SK-N-SH treated with all-trans-retinoic acid at 6 μM for 48 hours (cell line): ENCODE data around the gene NFE2L1.
A peak's percentile ranks its signal among the peaks of the same experiment; 100 is the strongest.

Source experiments
- ARNTL ChIP-seq: fragments of 450-650 bp; formaldehyde crosslinking; IDR thresholded peaks from 2 replicates; pipeline ENCODE4 v1.5.0; 2020; ENCODE audit warnings: low read depth, mild to moderate bottlenecking, moderate library complexity, borderline replicate concordance
- BACH2 ChIP-seq: fragments of 250-450 bp; sonication (Bioruptor Pico); IDR thresholded peaks from 2 replicates; pipeline ENCODE4 v1.9.0; 2021; ENCODE audit warnings: mild to moderate bottlenecking, borderline replicate concordance
- CSRNP3 ChIP-seq: fragments of 250-450 bp; sonication (Bioruptor Pico); IDR thresholded peaks from 2 replicates; pipeline ENCODE4 v1.5.1; 2021; ENCODE audit warnings: mild to moderate bottlenecking, moderate library complexity
- GLIS3 ChIP-seq: fragments of 250-450 bp; sonication (Bioruptor Pico); IDR thresholded peaks from 2 replicates; pipeline ENCODE4 v1.5.0; 2020; ENCODE audit warnings: mild to moderate bottlenecking, moderate library complexity
- PATZ1 ChIP-seq: fragments of 250-450 bp; sonication (Bioruptor Pico); IDR thresholded peaks from 2 replicates; pipeline ENCODE4 v1.8.0; 2020; ENCODE audit warnings: mild to moderate bottlenecking, moderate library complexity, borderline replicate concordance
- PPARA ChIP-seq: fragments of 250-450 bp; sonication (Bioruptor Pico); IDR thresholded peaks from 2 replicates; pipeline ENCODE4 v1.5.0; 2020; ENCODE audit warnings: mild to moderate bottlenecking, borderline replicate concordance
- RARB ChIP-seq: fragments of 250-450 bp; sonication (Bioruptor Pico); IDR thresholded peaks from 2 replicates; pipeline ENCODE4 v1.8.0; 2021; ENCODE audit warnings: mild to moderate bottlenecking, moderate library complexity
- SNAI2 ChIP-seq: fragments of 250-450 bp; sonication (Bioruptor Pico); IDR thresholded peaks from 2 replicates; pipeline ENCODE4 v1.5.0; 2020; ENCODE audit warnings: mild to moderate bottlenecking, moderate library complexity
- TOX ChIP-seq: fragments of 250-450 bp; sonication (Bioruptor Pico); IDR thresholded peaks from 2 replicates; pipeline ENCODE4 v1.8.0; 2021; ENCODE audit warnings: mild to moderate bottlenecking, moderate library complexity, borderline replicate concordance
- TSHZ2 ChIP-seq: fragments of 250-450 bp; sonication (Bioruptor Pico); IDR thresholded peaks from 2 replicates; pipeline ENCODE4 v1.5.0; 2020; ENCODE audit warnings: mild to moderate bottlenecking, moderate library complexity
- ZC3H10 ChIP-seq: fragments of 250-450 bp; sonication (Bioruptor Pico); IDR thresholded peaks from 2 replicates; pipeline ENCODE4 v1.5.1; 2021; ENCODE audit warnings: mild to moderate bottlenecking, moderate library complexity
- ZFP3 ChIP-seq: fragments of 250-450 bp; sonication (Bioruptor Pico); IDR thresholded peaks from 2 replicates; pipeline ENCODE4 v1.5.0; 2020; ENCODE audit warnings: mild to moderate bottlenecking, moderate library complexity
- ZNF70 ChIP-seq: fragments of 450-650 bp; formaldehyde crosslinking; IDR thresholded peaks from 2 replicates; pipeline ENCODE4 v1.5.0; 2020; ENCODE audit warnings: mild to moderate bottlenecking, moderate library complexity

- TF ChIP-seq PATZ1 (CRISPR knock-in tag), result no peak; the same call in 1 of the 2 replicates
- TF ChIP-seq RARB, result no peak
- TF ChIP-seq BACH2, result no peak
- TF ChIP-seq ZC3H10 (CRISPR knock-in tag), result no peak
- no peak for TF ChIP-seq SNAI2 (CRISPR knock-in tag)
- no peak for TF ChIP-seq ZFP3
- TF ChIP-seq TSHZ2 (CRISPR knock-in tag), result peak; percentile 32; the same call in 1 of the 2 replicates
- TF ChIP-seq GLIS3 (CRISPR knock-in tag), result no peak
- TF ChIP-seq CSRNP3 (CRISPR knock-in tag), result no peak
- TF ChIP-seq PPARA (CRISPR knock-in tag), result no peak
- no peak for TF ChIP-seq ARNTL (CRISPR knock-in tag)
- no peak for TF ChIP-seq ZNF70 (CRISPR knock-in tag)
- TF ChIP-seq TOX, result no peak
Observed at GRCh38 chr17:48004983-48005382, 43.2 kb upstream of the NFE2L1 start.
